K562 (cell line): ENCODE results near the gene FFAR4. TPM values are rescaled to one million over a fixed set of nuclear protein-coding genes. Genes with fewer than 3 reads are reported as not detected.

Experiments used
- ATAC-seq: fragments of 200-7000 bp; cut with Tn5 transposase; 3 replicates; pipeline ENCODE4 v1.9.1; 2020; ENCODE audit warnings: moderate library complexity
- BruUV-seq: library from RNA; stranded (reverse); fragments of 400-500 nt; replicated peaks from 2 replicates; lab custom pipeline; 2021; lab: Mats Ljungman, UMichigan
- CTCF ChIA-PET: fragments of 300-600 bp; formaldehyde crosslinking; extraction: SDS; loops from one replicate; lab custom pipeline; 2021; ENCODE audit warnings: low intra/inter-chr PET ratio; lab: Yijun Ruan, JAX
- POLR2A ChIA-PET: fragments of 300-600, 350-650 bp; sonication (Branson Sonifier 250); formaldehyde crosslinking; extraction: SDS; loops from one replicate; lab custom pipeline; 2021; ENCODE audit warnings: antibody characterized with exemption, inconsistent platforms; lab: Yijun Ruan, JAX
- DNase-seq, 4 experiments: peaks; one replicate each; pipeline versions ENCODE4 v3.0.0 to v3.0.0-alpha.2; 2011 to 2018; ENCODE audit warnings: low spot score in 3 of 4, mixed read lengths in 3 of 4; ENCODE audit errors: extremely low read depth in 1 of 4
- FAIRE-seq: peaks from 2 replicates; lab custom pipeline; 2011; peaks lifted over from hg19 to GRCh38; lab: Jason Lieb, UNC
- H2AFZ ChIP-seq: 2 replicates; pipeline ENCODE4 v1.6.0; 2011; ENCODE audit warnings: low read depth, low read length, control low read depth, inconsistent platforms
- H3K27ac ChIP-seq: fragments of 200-600 bp; 3 replicates; pipeline ENCODE4 v1.8.0; 2011; ENCODE audit warnings: low read depth, mild to moderate bottlenecking, control low read depth, inconsistent platforms, low read length, moderate library complexity, mixed read lengths; ENCODE audit errors: extremely low read depth
- H3K27me3 ChIP-seq, 2 experiments: fragments of 300-600 bp in 1 of 2; 2 replicates in 1 of 2; 3 replicates in 1 of 2; pipeline versions ENCODE4 v1.6.0 to v1.8.0; 2011; ENCODE audit warnings: inconsistent platforms in 2 of 2, low read length in 2 of 2, mild to moderate bottlenecking in 1 of 2, mixed read lengths in 1 of 2, moderate library complexity in 1 of 2; ENCODE audit not compliant: control insufficient read depth in 2 of 2, insufficient read depth in 2 of 2
- H3K36me3 ChIP-seq: fragments of 300-600 bp; 3 replicates; pipeline ENCODE4 v1.8.0; 2011; ENCODE audit warnings: mild to moderate bottlenecking, low read length, inconsistent platforms; ENCODE audit not compliant: control insufficient read depth, insufficient read depth
- H3K4me1 ChIP-seq, 2 experiments: fragments of 200-600 bp in 1 of 2; replicated peaks in 1 of 2; 2 replicates in 1 of 2; 3 replicates in 1 of 2; pipeline versions ENCODE4 v1.5.1 to v1.8.0; 2011; ENCODE audit warnings: inconsistent platforms in 2 of 2, low read length in 2 of 2, mild to moderate bottlenecking in 1 of 2, mixed read lengths in 1 of 2, moderate library complexity in 1 of 2; ENCODE audit not compliant: control insufficient read depth in 2 of 2, insufficient read depth in 2 of 2
- H3K4me2 ChIP-seq: 2 replicates; pipeline ENCODE4 v1.6.1; 2011; ENCODE audit warnings: low read length, control low read depth, inconsistent platforms, mixed read lengths; ENCODE audit not compliant: insufficient read depth
- H3K4me3 ChIP-seq: fragments of 200-600 bp; sonication (generic), shearing (Covaris generic); 2 replicates; pipeline ENCODE4 v1.5.1; 2016; ENCODE audit warnings: control low read depth, inconsistent platforms
- H3K79me2 ChIP-seq: fragments of 200-600 bp; 3 replicates; pipeline ENCODE4 v1.8.0; 2011; ENCODE audit warnings: low read length, inconsistent platforms; ENCODE audit not compliant: control insufficient read depth, insufficient read depth
- H3K9ac ChIP-seq, 2 experiments: 2 replicates each; pipeline versions ENCODE4 v1.6.0 to v1.6.1; 2011; ENCODE audit warnings: low read depth in 2 of 2, low read length in 2 of 2, control low read depth in 1 of 2, inconsistent platforms in 1 of 2, mild to moderate bottlenecking in 1 of 2, mixed read lengths in 1 of 2; ENCODE audit not compliant: insufficient read depth in 1 of 2
- H3K9me1 ChIP-seq: one replicate; pipeline ENCODE4 v1.6.0; 2011; ENCODE audit warnings: inconsistent platforms, mild to moderate bottlenecking, low read length, moderate library complexity; ENCODE audit not compliant: control insufficient read depth, insufficient read depth
- H3K9me3 ChIP-seq: replicated peaks from 2 replicates; pipeline ENCODE4 v1.5.1; 2011; ENCODE audit warnings: low read depth, low read length, inconsistent platforms; ENCODE audit not compliant: control insufficient read depth, insufficient read depth
- H4K20me1 ChIP-seq: replicated peaks from 2 replicates; pipeline ENCODE4 v1.6.1; 2011; ENCODE audit warnings: low read length, inconsistent platforms, mixed read lengths; ENCODE audit not compliant: control insufficient read depth, insufficient read depth
- ATF2 ChIP-seq: sonication (generic); formaldehyde crosslinking; IDR thresholded peaks from 2 replicates; pipeline ENCODE4 v1.8.1; 2022; ENCODE audit warnings: missing genetic modification reagents
- CEBPG ChIP-seq, 3 experiments: fragments of 200-800 bp in 1 of 3; sonication (Bioruptor generic) in 1 of 3; sonication (generic) in 1 of 3; formaldehyde crosslinking in 1 of 3; IDR thresholded peaks in 2 of 3; conservative IDR thresholded peaks in 1 of 3; 2 replicates each; pipeline versions ENCODE4 v1.6.1 to v1.8.0; 2016 to 2022; ENCODE audit warnings: missing compliant biosample characterization in 2 of 3, missing genetic modification characterization in 2 of 3, mild to moderate bottlenecking in 1 of 3, missing genetic modification reagents in 1 of 3
- HNRNPLL ChIP-seq: fragments of 200-400 bp; formaldehyde crosslinking; IDR thresholded peaks from 2 replicates; pipeline ENCODE4 v1.6.1; 2017; ENCODE audit warnings: low read length, low read depth, mild to moderate bottlenecking; ENCODE audit not compliant: poor library complexity, severe bottlenecking
- IRF1 ChIP-seq: sonication (generic); formaldehyde crosslinking; IDR thresholded peaks from 2 replicates; pipeline ENCODE4 v1.8.0; 2022; ENCODE audit warnings: missing genetic modification reagents, mild to moderate bottlenecking, borderline replicate concordance
- L3MBTL2 ChIP-seq: fragments of 450-650 bp; IDR thresholded peaks from 2 replicates; pipeline ENCODE4 v1.6.1; 2016; ENCODE audit warnings: mild to moderate bottlenecking, moderate library complexity
- MTA2 ChIP-seq: fragments of 450-650 bp; IDR thresholded peaks from 2 replicates; pipeline ENCODE4 v1.6.1; 2016; ENCODE audit warnings: low read depth
- MXI1 ChIP-seq: IDR thresholded peaks from 2 replicates; pipeline ENCODE4 v1.6.1; 2011; ENCODE audit warnings: low read depth, mild to moderate bottlenecking, improper control_type of control experiment, low read length
- RBM34 ChIP-seq: fragments of 200-400 bp; formaldehyde crosslinking; IDR thresholded peaks from 2 replicates; pipeline ENCODE4 v1.6.1; 2018; ENCODE audit warnings: low read length, borderline replicate concordance; ENCODE audit not compliant: insufficient read depth
- SRSF7 ChIP-seq: fragments of 200-400 bp; formaldehyde crosslinking; optimal IDR thresholded peaks from 2 replicates; pipeline ENCODE3; 2017; ENCODE audit warnings: mild to moderate bottlenecking, low read depth, low read length
- YBX1 ChIP-seq: fragments of 450-650 bp; IDR thresholded peaks from 2 replicates; pipeline ENCODE4 v1.7.1; 2016; ENCODE audit warnings: mild to moderate bottlenecking
- ZNF277 ChIP-seq: fragments of 250-450 bp; sonication (Bioruptor Pico); IDR thresholded peaks from 2 replicates; pipeline ENCODE4 v1.8.0; 2022; ENCODE audit warnings: inconsistent platforms, mild to moderate bottlenecking, moderate library complexity, borderline replicate concordance
- ZNF79 ChIP-seq: fragments of 250-450 bp; sonication (Bioruptor Pico); IDR thresholded peaks from 2 replicates; pipeline ENCODE4 v1.4.0; 2020; ENCODE audit warnings: low read depth, mild to moderate bottlenecking, moderate library complexity
- WGBS: fragments of 100-300 bp; shearing (Covaris generic); methylation state at CpG from one replicate; pipeline ENCODE4 v1.1.6; 2016; ENCODE audit warnings: low coverage, mixed read lengths; ENCODE audit not compliant: insufficient coverage; ENCODE audit errors: missing lambda C conversion rate; 5-methylcytosine and 5-hydroxymethylcytosine counted together
- in situ Hi-C: fragments of 300-500 bp; cut with MboI; formaldehyde crosslinking; loops from 4 replicates; pipeline ENCODE4 v1.15.0; 2018; ENCODE audit warnings: inconsistent platforms, mixed read lengths
- intact Hi-C: fragments of 100-400 bp; cut with micrococcal nuclease; formaldehyde crosslinking; loops from 2 replicates; pipeline ENCODE4 v1.14.2; 2022
- polyA plus RNA-seq, 8 experiments: library from polyadenylated mRNA; depleted of rRNA in 4 of 8; stranded (reverse) in 5 of 8; unstranded in 3 of 8; fragments of >200 nt; fragmentation: Nextera tagmentation in 2 of 8; fragmentation: Illumina TruSeq in 1 of 8; extraction: Ambion mirVana in 2 of 8; extraction: Trizol in 1 of 8; gene quantifications; 2 replicates each; pipeline versions ENCODE4 v1.2.1 to v1.2.3, GENCODE V29; 2011 to 2014; ENCODE audit warnings: inconsistent platforms in 1 of 8, missing spikeins in 1 of 8
- total RNA-seq, 7 experiments: library from RNA; depleted of rRNA in 6 of 7; stranded (reverse); fragments of >200 nt in 6 of 7; fragmentation: Illumina TruSeq in 2 of 7; extraction: Trizol in 2 of 7; gene quantifications; 2 replicates each; pipeline versions ENCODE4 v1.2.1 to v1.2.3, GENCODE V29; 2011 to 2021; ENCODE audit warnings: low replicate concordance in 1 of 7

FFAR4 gene
- total and polyA plus RNA-seq, 9 of the 15 experiments (the other 6 are each of a cell fraction or from before 2014, with no cell fraction given): not detected

GRCh38 chr10:93598157-93598556, 31.7 kb downstream of the FFAR4 start:
- Histone ChIP-seq H3K27ac (no peak overlapping the region), H3K27me3 (peaks cover 9 to 34% of the 10 kb centered on the region in 2 experiments; a peak in 3 of 5 replicates), H3K79me2 (no peaks in the 10 kb centered on the region), H3K9me3 (no peaks in the 10 kb centered on the region), H3K9ac (no peak overlapping the region), H4K20me1 (no peaks in the 10 kb centered on the region), H3K9me1 (no peaks in the 10 kb centered on the region), H3K4me3 (no peak overlapping the region), H3K36me3 (no peaks in the 10 kb centered on the region), H3K4me2 (no peak overlapping the region), H3K4me1 (no peaks in the 10 kb centered on the region; a peak in 1 of 5 replicates), H2AFZ (no peak overlapping the region)
- POLR2A ChIA-PET: interaction anchor here (0.6 kb wide), 1 partner anchor 846 kb away, joined by 3 read pairs; no protein-coding TSS in a partner anchor
- intact Hi-C loops: no loop called here
- WGBS: 0% methylated on average over 5 of the region's 5 CpGs
- no peak for DNase-seq
- CTCF ChIA-PET: no interaction called here
- no TSS peak for BruUV-seq
- in situ Hi-C loops: no loop called here
- FAIRE-seq: no peak
- no peak for ATAC-seq
- no peak for TF ChIP-seq MXI1
- TF ChIP-seq CEBPG (CRISPR knock-in tag; IDR thresholded peaks at IDR 0.05): no peak
- 0 out of 4 replicates have a peak, but pooled peaks of 1 of the 2 experiments have one; percentile 25 for TF ChIP-seq CEBPG (tag; conservative IDR thresholded peaks at IDR 0.05 in 1 of 2, IDR thresholded peaks at IDR 0.05 in 1 of 2)

GRCh38 chr10:93599335-93599734, 32.9 kb downstream of the FFAR4 start:
- H3K79me2 ChIP-seq: no peaks in the 10 kb centered on the region
- no peaks in the 10 kb centered on the region for H3K9me1 ChIP-seq
- WGBS: 0% methylated on average over 1 of the region's 1 CpG
- no peaks in the 10 kb centered on the region; a peak in 1 of 5 replicates for H3K4me1 ChIP-seq
- ChIA-PET CTCF (no interaction called here), POLR2A (interaction anchor here (0.6 kb wide), 1 partner anchor 82 kb away, joined by 3 read pairs; no protein-coding TSS in a partner anchor)
- no TSS peak for BruUV-seq
- H3K27me3 ChIP-seq: peaks cover 9 to 31% of the 10 kb centered on the region in 2 experiments; a peak in 3 of 5 replicates
- H3K4me3 ChIP-seq: no peak overlapping the region
- no peak for DNase-seq
- H3K36me3 ChIP-seq: no peaks in the 10 kb centered on the region
- no peak overlapping the region for H3K27ac ChIP-seq
- H2AFZ ChIP-seq: no peak overlapping the region
- FAIRE-seq: no peak
- in situ Hi-C loops (no loop called here), intact Hi-C loops (no loop called here)
- H3K9me3 ChIP-seq: no peaks in the 10 kb centered on the region
- no peak overlapping the region for H3K4me2 ChIP-seq
- ATAC-seq: no peak
- TF ChIP-seq YBX1 (no peak), HNRNPLL (no peak), MTA2 (no peak), ZNF79 (CRISPR knock-in tag) (no peak), SRSF7 (no peak), IRF1 (no peak), ZNF277 (no peak), L3MBTL2 (no peak), RBM34 (no peak), ATF2 (CRISPR knock-in tag) (no peak)
- H4K20me1 ChIP-seq: no peaks in the 10 kb centered on the region
- no peak overlapping the region for H3K9ac ChIP-seq
